ENCODE measurements around the gene SYNE2. TPM values are rescaled to one million over a fixed set of nuclear protein-coding genes. Genes with fewer than 3 reads are reported as not detected.

The SYNE2 gene
- polyA plus RNA-seq, 1 donor from 2014 or later: 82.3 TPM

DNA sequence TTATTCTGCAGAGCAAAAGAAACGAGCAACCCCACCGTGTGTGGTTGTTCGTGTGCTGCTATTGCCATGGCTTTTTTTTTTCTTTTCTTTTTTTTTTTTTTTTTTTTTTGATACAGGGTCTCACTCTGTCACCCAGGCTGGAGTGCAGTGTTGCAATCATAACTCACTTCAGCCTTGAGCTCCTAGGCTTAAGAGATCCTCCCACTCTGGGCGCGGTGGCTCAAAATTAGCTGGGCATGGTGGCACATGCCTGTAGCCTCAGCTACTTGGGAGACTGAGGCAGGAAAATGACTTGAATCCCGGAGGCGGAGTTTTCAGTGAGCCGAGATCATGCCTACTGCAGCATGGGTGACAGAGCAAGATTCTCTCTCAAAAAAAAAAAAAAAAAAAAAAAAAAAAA is 297.1 kb downstream of the SYNE2 start:
- Histone ChIP-seq H3K9me3 (ENCODE audit: low read length) (no peaks in the 10 kb centered on the region), H3K4me2 (ENCODE audit: low read length) (no peak overlapping the region), H4K20me1 (ENCODE audit: insufficient read depth) (no peaks in the 10 kb centered on the region), H3K9me2 (ENCODE audit: insufficient read depth, low read length) (no peaks in the 10 kb centered on the region), H3K27ac (ENCODE audit: low read length) (no peak overlapping the region), H3K36me3 (ENCODE audit: insufficient read depth, low read length) (no peaks in the 10 kb centered on the region), H3K9ac (ENCODE audit: low read length) (no peak overlapping the region), H3F3A (ENCODE audit: insufficient read depth, low read length, poor library complexity, severe bottlenecking) (no peaks in the 10 kb centered on the region), H3K79me2 (replicated peaks; ENCODE audit: insufficient read depth, low read length) (no peaks in the 10 kb centered on the region), H3K4me3 (ENCODE audit: low read length) (no peak overlapping the region), H2AFZ (ENCODE audit: low read depth, low read length) (no peak overlapping the region), H3K27me3 (ENCODE audit: insufficient read depth, low read depth, low read length) (no peaks in the 10 kb centered on the region)
- TF ChIP-seq POLR2AphosphoS5 (IDR thresholded peaks at IDR 0.05) (no peak), EP300 (conservative IDR thresholded peaks at IDR 0.05; ENCODE audit: poor library complexity, severe bottlenecking) (no peak), SMC3 (conservative IDR thresholded peaks at IDR 0.05; ENCODE audit: poor library complexity) (no peak), EZH2 (IDR thresholded peaks at IDR 0.05; ENCODE audit: borderline replicate concordance, insufficient read depth, low read length, poor library complexity, severe bottlenecking) (no peak), TAF1 (IDR thresholded peaks at IDR 0.05; ENCODE audit: low read depth) (no peak), MXI1 (conservative IDR thresholded peaks at IDR 0.05; ENCODE audit: poor library complexity, severe bottlenecking) (no peak), RAD21 (conservative IDR thresholded peaks at IDR 0.05) (no peak)
- TF ChIP-seq, protein P1, sequence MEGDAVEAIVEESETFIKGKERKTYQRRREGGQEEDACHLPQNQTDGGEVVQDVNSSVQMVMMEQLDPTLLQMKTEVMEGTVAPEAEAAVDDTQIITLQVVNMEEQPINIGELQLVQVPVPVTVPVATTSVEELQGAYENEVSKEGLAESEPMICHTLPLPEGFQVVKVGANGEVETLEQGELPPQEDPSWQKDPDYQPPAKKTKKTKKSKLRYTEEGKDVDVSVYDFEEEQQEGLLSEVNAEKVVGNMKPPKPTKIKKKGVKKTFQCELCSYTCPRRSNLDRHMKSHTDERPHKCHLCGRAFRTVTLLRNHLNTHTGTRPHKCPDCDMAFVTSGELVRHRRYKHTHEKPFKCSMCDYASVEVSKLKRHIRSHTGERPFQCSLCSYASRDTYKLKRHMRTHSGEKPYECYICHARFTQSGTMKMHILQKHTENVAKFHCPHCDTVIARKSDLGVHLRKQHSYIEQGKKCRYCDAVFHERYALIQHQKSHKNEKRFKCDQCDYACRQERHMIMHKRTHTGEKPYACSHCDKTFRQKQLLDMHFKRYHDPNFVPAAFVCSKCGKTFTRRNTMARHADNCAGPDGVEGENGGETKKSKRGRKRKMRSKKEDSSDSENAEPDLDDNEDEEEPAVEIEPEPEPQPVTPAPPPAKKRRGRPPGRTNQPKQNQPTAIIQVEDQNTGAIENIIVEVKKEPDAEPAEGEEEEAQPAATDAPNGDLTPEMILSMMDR (IDR thresholded peaks at IDR 0.05; ENCODE audit: poor library complexity, severe bottlenecking): no peak
- TF ChIP-seq, protein P2, sequence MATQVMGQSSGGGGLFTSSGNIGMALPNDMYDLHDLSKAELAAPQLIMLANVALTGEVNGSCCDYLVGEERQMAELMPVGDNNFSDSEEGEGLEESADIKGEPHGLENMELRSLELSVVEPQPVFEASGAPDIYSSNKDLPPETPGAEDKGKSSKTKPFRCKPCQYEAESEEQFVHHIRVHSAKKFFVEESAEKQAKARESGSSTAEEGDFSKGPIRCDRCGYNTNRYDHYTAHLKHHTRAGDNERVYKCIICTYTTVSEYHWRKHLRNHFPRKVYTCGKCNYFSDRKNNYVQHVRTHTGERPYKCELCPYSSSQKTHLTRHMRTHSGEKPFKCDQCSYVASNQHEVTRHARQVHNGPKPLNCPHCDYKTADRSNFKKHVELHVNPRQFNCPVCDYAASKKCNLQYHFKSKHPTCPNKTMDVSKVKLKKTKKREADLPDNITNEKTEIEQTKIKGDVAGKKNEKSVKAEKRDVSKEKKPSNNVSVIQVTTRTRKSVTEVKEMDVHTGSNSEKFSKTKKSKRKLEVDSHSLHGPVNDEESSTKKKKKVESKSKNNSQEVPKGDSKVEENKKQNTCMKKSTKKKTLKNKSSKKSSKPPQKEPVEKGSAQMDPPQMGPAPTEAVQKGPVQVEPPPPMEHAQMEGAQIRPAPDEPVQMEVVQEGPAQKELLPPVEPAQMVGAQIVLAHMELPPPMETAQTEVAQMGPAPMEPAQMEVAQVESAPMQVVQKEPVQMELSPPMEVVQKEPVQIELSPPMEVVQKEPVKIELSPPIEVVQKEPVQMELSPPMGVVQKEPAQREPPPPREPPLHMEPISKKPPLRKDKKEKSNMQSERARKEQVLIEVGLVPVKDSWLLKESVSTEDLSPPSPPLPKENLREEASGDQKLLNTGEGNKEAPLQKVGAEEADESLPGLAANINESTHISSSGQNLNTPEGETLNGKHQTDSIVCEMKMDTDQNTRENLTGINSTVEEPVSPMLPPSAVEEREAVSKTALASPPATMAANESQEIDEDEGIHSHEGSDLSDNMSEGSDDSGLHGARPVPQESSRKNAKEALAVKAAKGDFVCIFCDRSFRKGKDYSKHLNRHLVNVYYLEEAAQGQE (IDR thresholded peaks at IDR 0.05; ENCODE audit: borderline replicate concordance): no peak

DNA sequence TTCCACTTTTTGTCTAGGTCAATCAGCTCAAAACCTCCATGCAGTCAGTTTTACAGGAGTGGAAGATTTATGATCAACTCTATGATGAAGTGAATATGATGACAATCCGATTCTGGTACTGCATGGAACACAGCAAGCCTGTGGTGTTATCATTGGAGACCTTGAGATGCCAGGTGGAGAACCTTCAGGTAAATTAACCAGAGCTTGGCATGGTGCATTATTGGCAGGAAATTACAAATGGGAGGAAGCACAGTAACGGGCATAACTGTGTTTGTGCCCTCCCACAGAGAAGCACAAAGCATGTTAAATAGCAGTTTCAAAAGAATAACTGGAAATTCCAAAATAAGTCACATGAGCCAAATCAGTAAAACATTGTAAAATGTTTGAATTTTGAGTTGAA is 305.8 kb downstream of the SYNE2 start:
- no peaks in the 10 kb centered on the region for H4K20me1 ChIP-seq (ENCODE audit: insufficient read depth)
- H3K4me3 ChIP-seq (ENCODE audit: low read length): no peak overlapping the region
- no peaks in the 10 kb centered on the region for H3K9me2 ChIP-seq (ENCODE audit: insufficient read depth, low read length)
- no peaks in the 10 kb centered on the region for H3F3A ChIP-seq (ENCODE audit: insufficient read depth, low read length, poor library complexity, severe bottlenecking)
- no peak for TF ChIP-seq SMC3 (conservative IDR thresholded peaks at IDR 0.05; ENCODE audit: poor library complexity)
- no peak for TF ChIP-seq EP300 (conservative IDR thresholded peaks at IDR 0.05; ENCODE audit: poor library complexity, severe bottlenecking)
- TF ChIP-seq, protein P1 (IDR thresholded peaks at IDR 0.05; ENCODE audit: poor library complexity, severe bottlenecking): no peak
- no peak for TF ChIP-seq POLR2AphosphoS5 (IDR thresholded peaks at IDR 0.05)
- TF ChIP-seq EZH2 (IDR thresholded peaks at IDR 0.05; ENCODE audit: borderline replicate concordance, insufficient read depth, low read length, poor library complexity, severe bottlenecking): no peak
- TF ChIP-seq TAF1 (IDR thresholded peaks at IDR 0.05; ENCODE audit: low read depth): no peak
- TF ChIP-seq, protein P2 (IDR thresholded peaks at IDR 0.05; ENCODE audit: borderline replicate concordance): no peak
- no peak for TF ChIP-seq MXI1 (conservative IDR thresholded peaks at IDR 0.05; ENCODE audit: poor library complexity, severe bottlenecking)
- no peak for TF ChIP-seq RAD21 (conservative IDR thresholded peaks at IDR 0.05)
- H3K9me3 ChIP-seq (ENCODE audit: low read length): no peaks in the 10 kb centered on the region
- H3K27me3 ChIP-seq (ENCODE audit: insufficient read depth, low read depth, low read length): no peaks in the 10 kb centered on the region
- H3K36me3 ChIP-seq (ENCODE audit: insufficient read depth, low read length): no peaks in the 10 kb centered on the region
- H3K27ac ChIP-seq (ENCODE audit: low read length): no peak overlapping the region
- no peaks in the 10 kb centered on the region for H3K79me2 ChIP-seq (replicated peaks; ENCODE audit: insufficient read depth, low read length)
- no peak overlapping the region for H3K9ac ChIP-seq (ENCODE audit: low read length)
- no peak overlapping the region for H2AFZ ChIP-seq (ENCODE audit: low read depth, low read length)
- H3K4me2 ChIP-seq (ENCODE audit: low read length): no peak overlapping the region

Measured in neural cell (in vitro differentiated cells).